ENCODE measurements around the gene CACNA1A. TPM values are rescaled to one million over a fixed set of nuclear protein-coding genes. Genes with fewer than 3 reads are reported as not detected.
A peak's percentile ranks its signal among the peaks of the same experiment; 100 is the strongest.

Gene CACNA1A
- total RNA-seq, 1 donor from 2014 or later: 43.0 TPM

GRCh38 chr19:13505761-13506470 is 363 bp downstream of the CACNA1A start:
- no peaks in the 10 kb centered on the region for H3K36me3 Mint-ChIP-seq (ENCODE audit: insufficient read depth)
- H3K4me1 Mint-ChIP-seq (ENCODE audit: low read depth): peaks cover 3% of the 10 kb centered on the region
- TF ChIP-seq CTCF (IDR thresholded peaks at IDR 0.05; ENCODE audit: unreplicated experiment): no peak
- peak; percentile 13 for DNase-seq (ENCODE audit: low spot score, unreplicated experiment)
- no peak overlapping the region for H3K4me3 Mint-ChIP-seq (ENCODE audit: low read depth)
- H3K9me3 Mint-ChIP-seq (ENCODE audit: low read depth): no peaks in the 10 kb centered on the region
- H3K27me3 Mint-ChIP-seq: peaks cover 85% of the 10 kb centered on the region
- no peak overlapping the region for H3K27ac Mint-ChIP-seq

- Mint-ChIP-seq H3K27ac (no peak overlapping the region), H3K27me3 (peaks cover 88% of the 10 kb centered on the region), H3K4me1 (ENCODE audit: low read depth) (peaks cover 3% of the 10 kb centered on the region), H3K36me3 (ENCODE audit: insufficient read depth) (no peaks in the 10 kb centered on the region), H3K9me3 (ENCODE audit: low read depth) (no peaks in the 10 kb centered on the region), H3K4me3 (ENCODE audit: low read depth) (no peak overlapping the region)
- no peak for TF ChIP-seq CTCF (IDR thresholded peaks at IDR 0.05; ENCODE audit: unreplicated experiment)
- DNase-seq (ENCODE audit: low spot score, unreplicated experiment): no peak
Observed at GRCh38 chr19:13505164-13505695, 1.0 kb downstream of the CACNA1A start.

- Mint-ChIP-seq H3K27ac (no peak overlapping the region), H3K9me3 (ENCODE audit: low read depth) (no peaks in the 10 kb centered on the region), H3K4me3 (ENCODE audit: low read depth) (no peak overlapping the region), H3K4me1 (ENCODE audit: low read depth) (peaks cover 3% of the 10 kb centered on the region), H3K27me3 (peaks cover 82% of the 10 kb centered on the region), H3K36me3 (ENCODE audit: insufficient read depth) (no peaks in the 10 kb centered on the region)
- no peak for DNase-seq (ENCODE audit: low spot score, unreplicated experiment)
- no peak for TF ChIP-seq CTCF (IDR thresholded peaks at IDR 0.05; ENCODE audit: unreplicated experiment)
Observed at GRCh38 chr19:13503570-13504235, 2.6 kb downstream of the CACNA1A start.

DNA sequence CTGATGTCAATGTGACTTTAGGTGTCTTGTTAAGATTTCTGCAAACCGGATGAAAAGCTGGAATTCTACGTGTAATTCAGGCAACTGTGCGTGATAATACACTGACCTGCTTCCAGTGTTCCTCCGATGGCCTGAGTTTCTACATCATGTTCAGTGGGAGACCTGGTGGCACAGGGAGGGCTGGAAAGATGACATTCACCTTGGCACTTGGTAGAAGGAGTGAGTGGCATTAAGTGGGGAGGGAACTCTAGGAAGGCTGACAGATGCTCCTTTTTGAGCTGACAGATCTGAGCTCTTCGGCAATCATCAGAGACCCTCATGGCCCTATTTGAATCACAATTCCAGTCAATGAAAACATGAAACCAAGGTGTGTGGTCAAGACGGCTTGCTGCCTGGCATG is 4.0 kb downstream of the CACNA1A start:
- H3K27ac Mint-ChIP-seq: no peak overlapping the region
- DNase-seq (ENCODE audit: low spot score, unreplicated experiment): no peak
- no peak overlapping the region for H3K4me3 Mint-ChIP-seq (ENCODE audit: low read depth)
- H3K36me3 Mint-ChIP-seq (ENCODE audit: insufficient read depth): no peaks in the 10 kb centered on the region
- H3K27me3 Mint-ChIP-seq: peaks cover 72% of the 10 kb centered on the region
- no peaks in the 10 kb centered on the region for H3K9me3 Mint-ChIP-seq (ENCODE audit: low read depth)
- peaks cover 2% of the 10 kb centered on the region for H3K4me1 Mint-ChIP-seq (ENCODE audit: low read depth)
- no peak for TF ChIP-seq CTCF (IDR thresholded peaks at IDR 0.05; ENCODE audit: unreplicated experiment)

DNA sequence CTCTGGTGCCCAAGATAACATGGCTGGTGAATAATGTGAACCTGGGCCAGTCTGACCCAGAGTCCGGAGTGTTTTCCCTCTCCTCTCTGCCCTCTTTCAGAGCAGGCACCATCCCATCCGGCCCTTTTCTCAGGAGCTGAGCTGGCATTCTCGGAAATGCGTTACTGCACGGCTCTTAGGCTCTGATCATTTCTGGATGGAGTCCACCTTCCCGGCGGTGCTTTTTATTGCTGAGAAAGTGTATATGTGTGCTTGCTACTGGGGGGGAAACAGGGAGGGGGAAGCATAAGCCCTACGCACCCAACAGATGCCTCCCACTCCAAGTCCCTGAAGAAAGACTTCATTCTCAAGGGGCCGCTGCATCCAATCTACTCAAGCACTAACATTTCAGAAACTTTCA is 6.6 kb downstream of the CACNA1A start:
- no peaks in the 10 kb centered on the region for H3K4me1 Mint-ChIP-seq (ENCODE audit: low read depth)
- no peak for TF ChIP-seq CTCF (IDR thresholded peaks at IDR 0.05; ENCODE audit: unreplicated experiment)
- H3K9me3 Mint-ChIP-seq (ENCODE audit: low read depth): no peaks in the 10 kb centered on the region
- no peak overlapping the region for H3K27ac Mint-ChIP-seq
- no peak for DNase-seq (ENCODE audit: low spot score, unreplicated experiment)
- no peak overlapping the region for H3K4me3 Mint-ChIP-seq (ENCODE audit: low read depth)
- no peaks in the 10 kb centered on the region for H3K36me3 Mint-ChIP-seq (ENCODE audit: insufficient read depth)
- peaks cover 53% of the 10 kb centered on the region for H3K27me3 Mint-ChIP-seq

Measured in progenitor cell of endocrine pancreas (in vitro differentiated cells).